HG03520 (cell line): ENCODE data around the gene LRRN4CL.
A peak's percentile ranks its signal among the peaks of the same experiment; 100 is the strongest.
"Not testable (repeated sequence)": the region's sequence is repeated elsewhere in the genome, so short reads cannot be mapped to it uniquely, and the experiment has no call there.

ENCODE experiments used
- ATAC-seq: cut with Tn5 transposase; IDR thresholded peaks from one replicate; pipeline ENCODE4 v1.9.1; 2021; ENCODE audit warnings: mild to moderate bottlenecking, moderate library complexity; ENCODE audit not compliant: unreplicated experiment

The LRRN4CL gene

DNA sequence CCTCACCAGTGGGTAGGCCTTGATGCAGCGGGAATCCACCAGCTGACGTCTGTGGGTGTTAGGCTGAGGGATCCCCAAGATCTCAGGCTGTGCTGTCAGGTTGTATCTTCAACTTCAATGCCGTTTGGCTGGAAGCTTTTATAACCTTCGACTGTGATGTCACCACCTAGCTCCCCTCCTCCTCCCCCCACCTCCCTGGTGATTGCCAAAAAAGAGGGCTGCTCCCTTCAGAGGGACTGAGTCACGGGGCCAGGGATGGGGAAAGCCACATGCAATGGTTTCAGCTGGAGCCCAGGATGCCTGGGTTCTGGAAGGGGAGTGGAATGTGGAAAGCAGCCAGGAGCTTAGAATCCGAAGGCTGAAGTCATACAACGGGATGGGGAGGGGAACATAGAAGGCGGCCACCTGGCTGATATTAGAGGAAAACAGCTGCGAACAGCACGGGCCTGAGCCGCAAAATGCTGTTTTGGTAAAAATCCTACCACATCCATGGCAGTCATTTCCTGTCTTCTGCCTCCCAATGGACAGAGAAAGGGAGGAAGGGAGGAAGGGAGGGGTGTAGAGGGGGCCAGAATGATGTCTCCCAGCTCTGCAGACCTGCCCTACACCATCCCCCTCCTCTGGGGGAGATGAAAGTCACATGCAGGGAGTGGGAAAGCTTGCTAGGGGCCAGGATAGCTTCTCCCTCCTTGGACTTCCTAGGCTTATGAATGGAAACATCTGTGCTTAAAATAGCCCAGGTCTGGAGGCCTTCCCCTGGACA lies at the start of gene LRRN4CL:
TSS of gene LRRN4CL (minus strand) at position 110 of the 763 bp plus-strand sequence. CDS start 1,022 bp downstream, outside the sequence.
- ATAC-seq = no peak

DNA sequence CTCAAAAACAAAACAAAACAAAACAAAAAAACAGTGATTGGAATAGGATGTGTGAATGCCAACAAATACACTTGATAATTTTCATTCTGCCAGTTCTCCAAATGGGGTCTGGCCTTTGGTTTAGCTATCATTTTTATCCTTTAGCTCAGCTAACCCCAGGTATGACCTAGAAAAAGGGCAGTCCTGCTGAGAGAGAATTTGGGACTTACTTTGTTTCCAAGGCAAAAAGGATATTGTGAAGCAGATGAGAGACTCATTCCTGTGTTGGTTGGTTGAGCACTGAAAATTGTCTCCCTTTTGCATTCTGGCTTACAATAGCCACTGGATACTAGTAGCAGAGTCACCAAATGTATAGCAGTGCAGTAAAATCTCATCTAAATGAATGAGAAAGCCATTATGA lies 47.9 kb upstream of the LRRN4CL start:
- ATAC-seq = no peak

DNA sequence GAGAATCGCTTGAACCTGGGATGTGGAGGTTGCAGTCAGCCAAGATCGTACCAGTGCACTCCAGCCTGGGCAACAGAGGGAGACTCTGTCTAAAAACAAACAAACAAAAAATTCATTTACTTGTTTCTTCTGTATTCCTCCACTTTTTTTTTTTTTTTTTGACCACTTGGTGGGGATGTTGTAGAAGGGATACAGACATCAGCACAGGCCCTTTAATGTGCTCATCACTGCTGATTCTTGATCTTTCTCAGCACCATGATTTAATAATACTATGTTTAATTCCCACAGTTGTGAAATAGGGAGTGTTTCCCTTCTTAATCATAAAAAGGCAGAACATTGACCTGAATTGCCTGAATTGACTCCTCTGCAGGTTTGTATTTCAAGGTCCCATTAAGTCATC lies 43.5 kb upstream of the LRRN4CL start:
- ATAC-seq = no peak

DNA sequence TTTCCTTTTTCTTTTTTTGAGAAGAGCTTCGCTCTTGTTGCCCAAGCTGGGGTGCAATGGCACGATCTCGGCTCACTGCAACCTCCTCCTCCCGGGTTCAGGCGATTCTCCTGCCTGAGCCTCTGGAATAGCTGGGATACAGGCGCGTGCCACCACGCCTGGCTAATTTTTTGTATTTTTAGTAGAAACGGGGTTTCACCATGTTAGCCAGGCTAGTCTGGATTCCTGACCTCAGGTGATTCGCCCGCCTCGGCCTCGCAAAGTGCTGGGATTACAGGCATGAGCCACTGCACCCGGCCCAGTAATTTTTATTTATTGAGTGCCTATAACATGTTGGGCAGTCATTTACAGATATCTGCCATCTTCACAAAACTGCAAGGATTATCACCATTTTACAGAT lies 40.7 kb upstream of the LRRN4CL start:
- ATAC-seq = not testable (repeated sequence)

DNA sequence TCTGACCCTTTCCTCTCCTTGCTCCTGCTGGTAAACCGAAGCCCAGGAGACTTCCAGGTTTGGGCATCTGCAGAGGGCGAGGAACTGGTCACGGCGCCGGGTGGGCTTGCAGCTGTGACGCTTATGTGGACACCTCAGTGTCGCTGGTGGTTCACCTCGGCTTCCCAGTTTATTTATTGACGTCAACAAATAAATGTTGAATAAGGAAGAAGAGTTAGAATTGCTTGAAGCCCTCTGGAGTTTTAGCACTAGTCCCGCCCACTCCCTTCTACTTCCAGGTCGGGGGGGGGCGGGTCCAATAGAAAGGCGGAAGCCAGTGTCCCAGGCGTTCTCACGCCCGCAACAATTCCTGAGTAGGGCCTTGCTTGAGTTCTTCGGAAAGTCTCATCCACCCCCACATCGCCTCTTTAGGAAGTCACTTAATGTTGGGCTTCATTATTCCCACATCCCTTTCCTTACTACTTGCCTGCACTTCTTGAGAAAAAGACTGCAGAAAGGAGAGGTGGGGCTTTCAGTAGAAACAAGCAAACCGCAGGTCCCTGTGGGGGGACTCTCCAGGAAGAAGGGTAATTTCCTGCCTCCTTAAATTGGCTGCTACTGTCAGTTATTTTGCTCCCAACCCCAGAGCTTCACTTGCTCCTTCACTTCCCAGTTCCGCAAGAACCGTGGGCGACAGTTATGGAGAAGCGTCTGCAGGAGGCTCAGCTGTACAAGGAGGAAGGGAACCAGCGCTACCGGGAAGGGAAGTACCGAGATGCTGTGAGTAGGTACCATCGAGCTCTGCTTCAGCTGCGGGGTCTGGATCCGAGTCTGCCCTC lies 39.0 kb upstream of the LRRN4CL start, which contains the start of gene TTC9C:
TSS of gene TTC9C (plus strand) at position 316 of the 818 bp plus-strand sequence. CDS start at position 679, 363 bp downstream.
- ATAC-seq = no peak

DNA sequence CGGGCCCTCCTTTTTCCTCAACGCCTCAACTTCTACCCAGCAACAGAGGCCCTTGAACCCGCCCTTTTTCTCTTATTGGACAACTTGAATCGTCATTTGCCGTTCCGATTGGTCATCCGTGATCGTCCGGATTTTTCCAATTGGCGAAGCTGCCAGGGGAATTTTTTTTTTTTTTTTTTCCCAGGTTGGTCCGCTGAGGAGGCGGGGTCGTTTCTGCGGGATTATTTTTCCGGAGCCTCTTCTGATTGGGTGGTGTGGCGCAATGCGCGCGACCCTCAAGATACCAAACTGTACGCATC lies 38.5 kb upstream of the LRRN4CL start:
- ATAC-seq = peak; percentile 48

DNA sequence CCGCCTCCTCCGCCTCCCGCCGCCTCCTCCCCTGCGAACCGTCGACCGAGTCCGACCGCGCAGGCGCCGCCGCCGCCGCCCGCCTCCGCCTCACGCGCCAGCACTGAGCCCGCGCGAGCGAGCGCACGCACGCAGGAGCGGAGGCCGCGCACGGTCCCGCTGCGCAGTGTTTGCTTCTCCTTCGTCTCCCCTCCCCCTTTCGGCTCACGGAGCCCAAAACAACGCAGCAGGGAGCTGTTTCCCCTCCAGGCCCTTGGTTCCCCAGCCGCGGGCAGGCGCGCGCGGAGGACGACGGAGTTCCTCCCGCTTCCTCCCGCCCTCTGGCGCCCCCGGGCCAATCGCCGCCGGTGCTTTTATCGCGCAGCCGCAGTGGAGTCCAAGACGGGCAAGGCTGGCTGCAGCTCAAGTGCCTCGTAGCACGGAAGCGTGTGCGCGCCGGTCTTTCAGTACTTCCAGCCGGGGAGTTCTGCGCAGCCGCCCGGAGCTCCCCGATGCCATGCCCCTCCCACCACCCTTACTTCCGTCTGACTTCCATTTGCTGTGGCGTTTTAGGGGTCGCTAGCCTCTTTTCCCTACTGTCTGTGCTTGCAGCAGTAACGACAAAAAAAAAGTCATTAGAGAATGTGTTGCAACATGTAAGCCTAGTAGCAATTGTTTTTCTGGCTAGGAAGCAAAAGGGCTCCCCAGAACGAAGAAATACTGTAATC lies 38.0 kb upstream of the LRRN4CL start, which contains the start of gene HNRNPUL2:
TSS of gene HNRNPUL2 (minus strand) at position 293 of the 707 bp plus-strand sequence. CDS start 301 bp downstream, outside the sequence.
- ATAC-seq = peak; percentile 71

DNA sequence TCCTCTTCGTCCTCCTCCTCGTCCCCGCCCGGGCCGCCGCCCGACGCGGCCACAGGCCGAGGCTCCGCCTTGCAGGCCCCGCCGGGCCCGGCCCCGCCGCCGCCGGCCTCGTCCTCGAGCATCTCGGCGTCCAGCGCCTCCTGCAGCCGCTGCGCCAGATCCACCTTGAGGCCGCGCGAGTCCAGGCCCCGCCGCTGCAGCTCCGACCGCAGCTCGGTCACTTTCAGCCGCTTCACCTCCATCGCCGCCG lies 37.5 kb upstream of the LRRN4CL start:
- no peak for ATAC-seq

DNA sequence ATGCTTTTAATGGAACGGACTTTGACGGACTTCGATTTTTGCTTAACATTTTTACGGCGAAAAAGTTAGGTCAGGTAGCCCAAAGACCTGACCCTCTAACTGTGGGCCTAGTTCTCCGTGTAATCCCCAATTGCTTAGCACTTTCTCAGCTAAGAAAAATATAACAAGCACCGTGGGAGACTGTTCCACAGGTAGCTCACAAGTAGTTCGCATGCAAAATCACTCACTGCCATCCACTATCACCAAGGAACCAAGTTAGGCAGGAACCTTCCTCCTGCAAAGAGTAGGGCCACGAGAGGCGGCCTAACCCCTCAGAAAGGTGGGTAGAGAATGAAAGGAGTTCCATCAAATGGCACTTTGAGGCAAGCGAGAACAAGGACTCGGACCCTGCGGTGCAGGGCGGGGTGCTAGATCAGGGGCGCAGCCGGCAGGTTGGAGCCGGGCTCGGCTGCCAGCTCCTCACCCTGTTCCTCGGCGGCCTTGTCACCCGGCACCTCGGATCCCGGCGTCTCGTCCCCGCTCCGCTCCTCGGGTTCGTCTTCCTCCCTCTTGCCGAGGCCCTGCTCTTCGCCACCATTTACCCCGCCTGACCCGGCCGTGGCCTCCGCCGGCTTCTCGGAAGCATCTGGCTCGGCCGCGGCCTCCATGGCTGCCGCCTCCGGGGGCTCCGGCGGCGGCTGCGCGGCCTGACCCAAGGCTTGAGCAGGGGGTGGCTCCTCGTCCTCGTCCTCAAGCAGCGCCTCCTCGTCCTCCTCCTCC lies 37.0 kb upstream of the LRRN4CL start:
- peak; percentile 8 for ATAC-seq

DNA sequence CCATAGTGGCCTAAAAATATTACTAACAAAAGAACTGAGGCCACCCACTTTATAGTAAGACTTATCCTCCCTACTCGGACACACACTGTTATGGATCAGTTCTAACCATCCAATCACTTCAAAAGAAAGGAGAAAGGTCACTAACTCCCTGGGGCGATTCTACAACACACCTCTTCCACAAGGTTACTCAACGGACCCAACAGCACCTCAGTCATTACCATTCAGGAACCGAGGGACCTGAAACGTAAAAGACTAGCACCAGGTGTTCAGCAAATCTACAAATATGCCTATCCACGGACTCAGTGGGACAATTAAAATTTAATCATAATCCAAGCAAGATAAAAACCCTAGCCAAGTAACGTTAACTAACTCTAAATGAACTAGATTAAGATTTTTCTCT lies 36.3 kb upstream of the LRRN4CL start:
- ATAC-seq = no peak

DNA sequence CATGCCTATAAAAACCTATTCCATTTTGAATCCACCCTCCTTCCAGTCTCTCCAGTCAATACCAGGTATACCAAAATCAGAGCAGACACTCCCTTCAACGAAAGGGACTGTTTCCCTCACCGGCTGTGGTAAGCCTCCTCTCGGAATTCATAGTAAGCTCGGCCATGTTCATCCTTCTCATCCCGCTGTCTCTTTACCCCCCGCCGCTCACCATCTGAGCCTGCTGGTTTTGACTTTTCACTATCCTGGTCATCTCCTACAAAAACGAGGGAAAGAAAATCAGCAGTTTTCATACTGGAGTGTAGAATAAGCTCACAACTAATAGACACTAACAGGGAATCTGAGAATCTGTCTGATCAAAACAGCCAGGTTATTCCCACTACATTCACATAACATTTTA lies 34.8 kb upstream of the LRRN4CL start:
- no peak for ATAC-seq

DNA sequence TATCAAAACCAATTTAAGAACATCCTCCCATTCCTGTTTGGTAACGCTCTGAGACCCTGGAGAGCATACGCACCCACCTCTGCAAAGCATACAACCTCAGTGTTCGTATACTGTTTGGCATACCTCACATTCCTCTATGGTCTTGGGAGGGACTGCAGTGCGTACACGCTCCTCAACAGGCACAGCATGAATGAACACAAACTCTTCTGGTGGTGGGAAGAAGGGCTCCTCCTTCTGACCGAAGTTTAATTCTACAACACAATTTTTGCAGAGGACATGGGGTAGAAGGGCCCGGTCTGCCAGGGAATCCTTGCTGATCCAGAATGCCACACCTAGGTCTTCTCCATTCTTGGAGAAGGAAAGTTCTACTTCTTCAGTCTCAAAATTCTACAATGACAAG lies 32.7 kb upstream of the LRRN4CL start:
- ATAC-seq = no peak

DNA sequence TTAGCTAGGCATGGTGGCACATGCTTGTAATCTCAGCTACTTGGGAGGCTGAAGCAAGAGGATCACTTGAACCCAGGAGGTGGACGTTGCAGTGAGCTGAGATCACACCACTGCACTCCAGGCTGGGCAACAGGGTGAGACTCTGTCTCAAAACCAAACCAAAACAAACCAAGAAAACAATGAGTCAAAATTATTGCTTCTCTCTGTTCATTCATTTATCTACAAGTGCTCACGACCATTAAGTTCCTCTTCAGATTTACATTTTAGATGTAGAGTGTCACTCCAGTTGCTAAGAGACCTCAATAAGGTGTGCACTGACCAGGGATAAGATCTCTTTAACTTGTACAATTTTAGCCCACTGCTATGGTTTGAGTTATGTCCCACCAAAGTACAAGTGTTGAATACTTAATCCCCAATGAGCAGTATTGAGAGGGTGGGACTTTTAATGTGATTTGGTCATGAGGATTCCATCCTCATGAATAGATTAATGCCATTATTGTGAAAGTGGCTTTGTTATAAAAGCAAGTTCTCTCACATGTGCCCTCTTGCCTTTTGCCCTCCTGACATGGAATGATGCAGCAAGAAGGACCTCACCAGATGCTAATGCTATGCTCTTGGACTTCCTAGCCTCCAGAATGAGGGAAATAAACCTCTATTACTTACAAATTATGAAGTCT lies 30.1 kb upstream of the LRRN4CL start:
- ATAC-seq = no peak

DNA sequence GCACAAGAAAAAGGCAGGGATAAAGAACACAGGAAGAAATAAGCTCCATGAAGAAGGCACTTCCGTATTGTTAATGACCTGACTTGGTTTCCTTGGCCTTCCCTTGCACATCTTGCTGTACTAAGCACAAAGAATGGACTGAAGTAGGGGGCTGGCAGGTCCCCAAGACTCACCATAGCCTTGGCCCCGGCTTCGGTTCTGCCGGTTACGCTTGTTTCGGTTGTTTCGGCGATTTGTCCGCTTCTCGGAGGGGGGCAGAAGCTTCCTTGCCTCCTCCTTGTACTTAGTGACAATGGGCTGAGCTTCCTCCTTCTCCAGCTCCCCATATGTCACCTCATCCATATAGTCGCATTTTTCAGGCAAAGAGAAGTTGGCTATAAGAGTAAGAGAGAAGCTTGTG lies 27.5 kb upstream of the LRRN4CL start:
- ATAC-seq = no peak

DNA sequence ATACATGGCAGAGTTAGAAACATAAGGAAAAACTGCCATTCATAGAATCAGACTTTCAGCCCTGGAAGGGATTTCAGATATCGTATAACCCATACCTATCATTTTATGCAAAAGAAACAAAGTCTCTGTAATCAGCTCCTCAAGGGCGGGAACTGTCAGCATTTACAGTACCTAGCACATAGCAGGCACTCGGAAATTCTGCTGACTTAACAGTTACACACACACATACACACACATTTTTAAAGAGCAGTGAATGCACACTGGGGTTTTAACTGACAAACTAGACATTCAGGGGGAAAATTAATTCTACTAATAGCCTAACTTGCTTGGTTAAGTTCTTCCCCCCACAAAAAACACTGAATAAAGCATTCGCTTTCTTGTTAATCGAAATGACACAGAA lies 26.9 kb upstream of the LRRN4CL start:
- no peak for ATAC-seq

DNA sequence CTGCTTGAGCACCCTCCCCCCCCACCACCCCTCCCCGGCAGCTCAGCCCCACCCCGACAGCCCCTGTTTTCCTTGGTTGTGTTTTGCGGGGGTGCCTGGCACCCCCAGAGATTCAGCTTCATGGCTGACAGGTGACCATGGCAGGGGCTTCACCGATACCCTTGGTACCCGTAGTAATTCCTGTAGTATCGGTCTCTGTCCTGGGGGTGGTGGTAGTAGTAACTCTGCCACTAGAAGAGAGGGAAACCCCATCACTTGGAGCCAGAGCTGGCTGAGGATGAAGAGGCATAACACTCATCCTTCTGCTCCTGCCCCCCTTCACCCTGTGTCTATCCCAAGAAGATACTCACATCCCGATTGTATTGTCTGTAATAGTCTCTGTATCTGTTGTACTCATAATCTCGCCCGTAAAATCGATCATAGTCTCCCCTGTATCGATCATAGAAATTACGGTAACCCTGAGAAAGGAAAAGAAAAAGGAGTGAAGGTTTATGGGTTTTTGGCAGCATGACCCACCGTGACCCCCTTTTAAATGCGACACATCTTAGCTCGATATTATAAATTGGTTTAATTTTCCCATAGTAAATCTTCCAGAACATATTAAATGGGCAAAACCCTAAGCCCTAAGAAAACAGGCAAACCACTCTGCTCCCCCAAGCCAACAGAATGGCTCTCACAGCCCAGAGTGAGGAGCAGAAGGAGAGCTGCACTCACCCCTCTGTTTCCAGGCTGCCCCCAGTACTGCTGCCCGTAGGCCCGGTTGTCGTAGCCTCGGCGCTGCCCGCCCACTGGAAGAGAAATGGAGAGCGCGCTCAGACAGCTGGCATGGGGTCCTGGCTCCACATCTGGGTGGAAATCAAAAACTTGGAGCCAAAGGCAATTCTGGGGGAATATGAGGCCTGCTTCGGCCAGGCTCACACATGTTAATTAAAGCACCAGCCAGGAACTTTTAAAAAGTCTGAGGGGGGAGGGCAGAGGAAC lies 26.1 kb upstream of the LRRN4CL start:
- no peak for ATAC-seq

DNA sequence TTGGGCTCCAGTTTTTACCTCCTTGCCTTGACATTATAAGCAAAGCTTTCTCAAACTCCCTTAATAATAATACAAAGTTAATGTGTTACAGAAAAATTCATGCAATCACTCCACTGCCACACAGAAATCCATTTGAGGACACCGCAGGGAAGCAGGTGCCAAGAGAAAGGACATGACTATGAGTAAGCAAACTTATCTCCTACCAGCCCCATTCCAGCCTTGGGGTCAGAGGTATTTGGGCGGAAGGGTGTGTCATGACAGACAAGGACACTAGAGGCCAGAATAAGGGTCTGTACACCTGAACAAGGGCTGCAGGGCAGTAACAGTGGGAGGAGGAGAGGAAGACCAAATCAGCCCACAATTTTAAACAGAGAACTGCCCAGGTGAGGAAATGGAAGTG lies 24.0 kb upstream of the LRRN4CL start:
- no peak for ATAC-seq

DNA sequence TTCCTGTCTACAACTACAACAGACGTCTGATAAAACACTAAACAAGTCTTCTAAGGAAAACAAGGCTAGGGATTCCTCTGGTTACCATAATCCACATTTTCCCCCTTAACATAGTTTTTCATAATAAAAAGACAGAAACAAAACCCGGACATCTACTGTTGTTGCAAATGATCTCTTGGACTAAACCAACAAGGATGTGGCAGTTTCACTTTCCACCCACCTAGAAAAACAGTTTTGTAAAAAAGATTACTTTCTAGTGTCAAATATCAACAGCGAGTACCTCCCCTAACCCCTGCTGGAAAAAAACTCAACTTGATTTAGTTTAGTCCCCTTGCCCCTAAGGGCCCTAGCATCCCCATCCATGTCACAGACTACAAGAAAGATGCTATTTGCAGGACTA lies 23.5 kb upstream of the LRRN4CL start:
- ATAC-seq = no peak

DNA sequence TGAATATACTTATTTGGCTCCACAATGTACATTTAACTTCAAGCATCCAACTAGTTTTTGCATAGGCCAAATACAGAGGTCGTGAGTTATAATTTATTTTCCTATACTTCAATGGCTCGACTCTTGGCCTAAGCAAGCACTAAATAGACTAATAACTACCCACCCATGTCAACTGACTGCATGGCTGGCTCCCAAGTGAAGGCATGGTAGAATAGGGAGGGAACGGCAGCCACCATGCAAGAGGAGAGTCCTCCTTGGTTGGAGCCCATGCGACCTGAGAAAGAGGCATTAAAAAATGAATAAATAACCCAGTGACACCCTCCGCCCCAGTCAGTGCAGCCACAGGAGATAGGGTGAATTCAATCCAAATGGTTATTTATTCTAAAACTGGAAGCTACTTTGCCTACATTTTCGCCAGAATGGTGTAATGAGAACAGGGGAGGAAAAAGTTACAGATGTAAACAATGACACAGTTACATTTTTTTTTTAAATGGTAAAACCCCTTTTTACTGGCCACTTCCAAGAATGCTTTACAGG lies 23.0 kb upstream of the LRRN4CL start:
- ATAC-seq = no peak
